ENCODE measurements around the gene UQCRQ. TPM values are rescaled to one million over a fixed set of nuclear protein-coding genes. Genes with fewer than 3 reads are reported as not detected.

The UQCRQ gene
- total RNA-seq, 3 donors from 2014 or later: 475 to 549 (median 490) TPM

DNA sequence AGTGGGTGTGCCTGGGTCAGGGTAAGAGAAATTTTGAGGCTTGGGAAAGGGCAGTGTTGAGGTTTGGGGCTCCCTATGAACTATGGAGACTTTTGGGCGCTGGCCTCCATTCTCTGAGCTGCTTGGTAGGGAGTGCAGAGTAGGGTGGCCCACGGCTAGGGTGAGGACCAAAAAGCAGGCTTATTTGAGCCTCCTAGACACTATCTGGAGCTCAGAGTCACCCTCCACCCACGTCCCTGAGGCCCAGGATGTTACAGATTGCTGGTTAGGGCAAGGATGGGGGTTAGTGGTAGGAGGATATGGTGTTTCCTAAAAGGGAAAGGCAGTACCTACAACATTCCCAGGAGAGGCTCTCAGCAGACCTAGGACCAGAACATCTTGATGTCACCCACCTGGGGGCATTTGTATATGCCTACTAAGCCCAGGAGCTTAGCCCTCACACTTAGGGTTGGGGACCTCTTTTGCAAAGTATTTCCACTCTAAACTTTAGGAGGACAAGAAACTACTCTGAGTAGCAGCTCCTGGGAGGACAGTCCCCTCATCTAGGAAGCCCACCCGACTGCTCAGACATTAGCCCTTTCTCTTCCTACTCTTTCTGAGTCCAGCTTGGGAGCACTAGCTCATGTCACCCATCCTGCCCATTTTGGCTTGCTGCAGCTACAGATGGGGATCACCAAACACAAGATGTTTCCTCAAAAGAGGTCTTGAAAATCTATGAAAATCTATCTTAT is 38.3 kb upstream of the UQCRQ start:
- Mint-ChIP-seq H3K27me3 (ENCODE audit: low read depth) (peaks cover 60% of the 10 kb centered on the region), H3K36me3 (ENCODE audit: insufficient read depth) (no peaks in the 10 kb centered on the region), H3K4me3 (no peak overlapping the region), H3K9me3 (no peaks in the 10 kb centered on the region), H3K4me1 (ENCODE audit: low read depth) (peaks cover 10% of the 10 kb centered on the region)
- DNase-seq (no peak), ATAC-seq (no peak)

DNA sequence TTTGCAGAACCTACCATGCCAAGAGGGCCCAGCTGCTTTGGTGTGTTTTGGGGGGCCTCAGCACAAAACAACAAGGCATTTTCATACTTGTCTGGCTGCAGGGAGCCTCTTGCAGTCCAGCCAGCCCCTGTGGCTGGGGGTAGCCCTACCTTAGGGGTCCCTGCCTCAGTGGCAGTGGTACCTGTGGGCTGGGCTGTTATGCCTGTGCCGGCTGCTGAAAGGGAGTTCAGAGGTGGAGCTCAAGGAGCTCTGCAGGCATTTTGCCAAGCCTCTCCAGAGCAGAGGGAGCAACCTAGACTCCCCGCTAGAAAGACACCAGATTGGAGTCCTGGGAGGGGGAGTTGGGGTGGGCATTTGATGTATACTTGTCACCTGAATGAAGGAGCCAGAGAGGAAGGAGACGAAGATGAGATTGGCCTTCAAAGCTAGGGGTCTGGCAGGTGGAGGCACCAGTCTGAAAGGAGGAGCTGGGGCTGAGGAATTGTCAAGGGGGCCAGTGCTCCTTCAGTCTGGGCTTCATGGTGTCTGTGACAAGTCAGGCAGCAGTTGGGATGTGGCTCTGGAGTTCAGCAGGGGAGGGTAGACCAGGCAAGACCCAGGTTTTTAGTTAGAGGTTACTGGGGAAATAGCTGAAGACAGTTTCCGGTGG is 37.5 kb upstream of the UQCRQ start:
- no peaks in the 10 kb centered on the region for H3K36me3 Mint-ChIP-seq (ENCODE audit: insufficient read depth)
- ATAC-seq (no peak), DNase-seq (no peak)
- no peaks in the 10 kb centered on the region for H3K9me3 Mint-ChIP-seq
- H3K4me1 Mint-ChIP-seq (ENCODE audit: low read depth): peaks cover 10% of the 10 kb centered on the region
- H3K4me3 Mint-ChIP-seq: peak overlapping the region; percentile 82
- H3K27me3 Mint-ChIP-seq (ENCODE audit: low read depth): peaks cover 54% of the 10 kb centered on the region

DNA sequence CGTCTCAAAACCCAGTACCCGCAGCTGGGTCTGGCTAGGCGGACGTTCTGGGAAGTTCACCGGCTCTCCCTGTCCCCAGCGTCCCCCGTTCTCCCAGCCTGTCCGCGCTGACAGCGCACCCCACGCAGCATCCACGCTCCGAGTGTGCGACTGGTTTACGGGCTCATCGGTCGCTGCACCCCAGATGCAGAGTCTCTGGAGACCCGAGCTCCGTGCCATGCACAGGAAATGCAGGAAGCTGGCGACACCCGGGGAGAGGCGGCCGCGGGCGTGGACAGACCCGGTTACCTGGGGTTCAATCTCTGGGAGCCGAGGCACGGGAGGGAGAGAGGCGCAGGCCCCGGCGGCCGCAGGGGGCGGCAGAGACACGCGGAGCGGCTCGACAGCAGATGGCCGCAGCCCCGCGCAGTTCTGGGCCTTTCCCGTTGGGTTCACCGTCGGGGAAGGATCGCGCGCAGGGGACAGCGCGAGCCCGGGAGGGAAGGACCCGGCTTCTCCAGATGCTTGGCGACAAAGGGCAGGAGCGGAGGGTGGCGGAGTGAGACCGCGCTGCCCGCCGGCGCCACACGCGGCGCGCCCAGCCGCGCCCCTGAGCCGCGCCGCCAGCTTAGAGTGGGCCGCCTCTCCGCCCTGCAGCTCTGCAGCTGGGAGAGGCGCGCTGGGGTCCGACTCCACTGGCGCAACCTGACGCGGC is 36.6 kb upstream of the UQCRQ start:
- DNase-seq (peak; percentile 65), ATAC-seq (peak; percentile 89)
- H3K9me3 Mint-ChIP-seq: no peaks in the 10 kb centered on the region
- no peaks in the 10 kb centered on the region for H3K36me3 Mint-ChIP-seq (ENCODE audit: insufficient read depth)
- H3K4me3 Mint-ChIP-seq: peak overlapping the region; percentile 82
- peaks cover 10% of the 10 kb centered on the region for H3K4me1 Mint-ChIP-seq (ENCODE audit: low read depth)
- peaks cover 47% of the 10 kb centered on the region for H3K27me3 Mint-ChIP-seq (ENCODE audit: low read depth)

DNA sequence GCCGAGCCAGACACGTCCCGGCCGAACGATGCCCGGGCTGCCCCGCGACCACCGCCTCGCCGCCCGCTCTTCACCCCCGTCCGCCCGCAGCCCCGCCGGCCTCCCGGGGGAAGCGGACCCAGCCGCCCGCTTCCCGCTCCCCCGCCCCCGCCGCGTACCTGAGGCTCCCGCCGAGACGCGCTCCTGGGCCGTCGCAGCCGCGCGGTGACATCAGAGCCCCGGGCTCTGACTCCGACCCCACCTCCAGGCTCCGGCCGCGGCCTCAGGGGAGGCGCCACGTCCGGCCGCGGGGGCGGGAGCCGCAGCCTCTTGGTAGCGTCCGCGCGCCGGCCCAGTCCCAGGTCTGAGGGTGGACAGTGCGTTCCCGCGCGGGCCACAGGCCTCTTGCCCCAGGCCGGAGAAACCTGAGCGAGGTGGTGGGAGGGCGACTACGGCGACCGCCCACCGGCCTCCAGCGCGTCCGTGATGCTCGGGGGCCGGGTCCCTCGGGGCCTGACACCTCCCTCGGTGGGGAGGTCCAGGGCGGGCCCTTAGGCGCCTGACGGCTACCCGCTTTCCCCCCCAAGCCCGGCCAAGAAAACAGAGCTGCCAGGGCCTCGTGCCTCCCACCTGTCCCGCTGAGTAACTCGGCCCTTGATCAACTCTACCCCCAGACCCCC is 35.9 kb upstream of the UQCRQ start, which contains the start of gene SHROOM1:
Gene SHROOM1, minus strand, starts transcription at position 212 of the 659 bp plus-strand sequence. CDS start 4,507 bp downstream, outside the sequence.
- peak within 1 kb of the TSS; percentile 82 for H3K4me3 Mint-ChIP-seq
- H3K27me3 Mint-ChIP-seq (ENCODE audit: low read depth): peaks cover 45% of the 10 kb centered on the region
- peak; percentile 38 to 46 for ATAC-seq
- H3K9me3 Mint-ChIP-seq: no peaks in the 10 kb centered on the region
- no peaks in the 10 kb centered on the region for H3K36me3 Mint-ChIP-seq (ENCODE audit: insufficient read depth)
- peaks cover 10% of the 10 kb centered on the region for H3K4me1 Mint-ChIP-seq (ENCODE audit: low read depth)
- no peak for DNase-seq

DNA sequence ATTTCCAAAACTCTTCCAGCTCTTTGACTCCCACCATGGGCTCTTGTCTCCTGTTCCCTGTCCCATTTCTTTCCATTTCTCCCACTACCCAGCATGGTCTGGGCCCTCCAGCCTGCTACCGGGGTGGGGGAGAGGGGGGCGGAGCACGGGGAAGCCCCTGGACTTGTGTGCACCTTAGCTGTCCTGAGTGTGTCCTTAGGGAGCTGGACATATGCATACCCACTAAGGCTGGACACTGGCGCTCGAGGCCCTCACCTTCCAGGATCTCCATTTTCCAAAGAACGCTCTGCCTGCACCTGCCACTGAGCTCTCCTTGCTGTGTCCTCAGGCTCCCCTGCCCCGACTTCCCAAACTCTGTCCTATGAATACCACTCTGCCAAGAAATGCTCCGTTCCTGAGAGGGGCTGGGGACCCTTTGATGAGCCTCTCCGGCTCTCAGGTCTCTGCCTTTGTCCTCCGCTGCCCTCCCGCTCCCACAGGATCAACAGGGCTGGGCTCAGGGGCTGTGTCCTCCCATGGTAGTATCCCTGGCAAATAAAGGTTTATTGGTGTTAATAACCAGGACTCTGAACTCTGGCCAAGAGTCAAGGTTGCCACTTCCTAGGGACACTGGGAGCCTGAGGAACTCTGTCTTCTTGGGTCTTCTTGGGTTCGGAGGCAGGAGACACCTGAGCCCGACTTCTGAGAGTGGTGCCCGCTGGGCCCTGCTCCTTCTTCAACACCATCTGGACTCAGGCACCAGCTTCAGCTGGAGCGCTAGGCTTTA is 35.2 kb upstream of the UQCRQ start:
- Mint-ChIP-seq H3K4me1 (ENCODE audit: low read depth) (peaks cover 10% of the 10 kb centered on the region), H3K36me3 (ENCODE audit: insufficient read depth) (no peaks in the 10 kb centered on the region), H3K4me3 (peak overlapping the region; percentile 74), H3K27me3 (ENCODE audit: low read depth) (peaks cover 40% of the 10 kb centered on the region), H3K9me3 (no peaks in the 10 kb centered on the region)
- no peak for ATAC-seq
- DNase-seq: no peak

DNA sequence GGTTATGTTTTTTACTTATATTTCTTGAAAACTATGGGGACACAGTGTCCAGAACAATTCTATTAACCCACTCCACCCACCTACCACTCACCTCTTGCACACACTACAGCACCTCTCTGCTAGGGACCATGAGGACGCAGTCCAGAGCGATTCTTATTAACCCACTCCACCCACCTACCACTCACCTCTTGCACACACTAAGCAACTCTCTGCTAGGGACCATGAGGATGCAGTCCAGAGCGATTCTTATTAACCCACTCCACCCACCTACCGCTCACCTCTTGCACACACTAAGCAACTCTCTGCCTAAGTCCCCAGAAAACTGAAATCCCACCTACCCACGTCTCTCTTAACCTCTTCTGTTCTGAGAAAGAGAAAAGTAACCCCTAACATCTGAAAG is 33.8 kb upstream of the UQCRQ start:
- Mint-ChIP-seq H3K36me3 (ENCODE audit: insufficient read depth) (no peaks in the 10 kb centered on the region), H3K4me3 (no peak overlapping the region), H3K4me1 (ENCODE audit: low read depth) (peaks cover 10% of the 10 kb centered on the region), H3K27me3 (ENCODE audit: low read depth) (peaks cover 26% of the 10 kb centered on the region), H3K9me3 (no peaks in the 10 kb centered on the region)
- ATAC-seq (no peak), DNase-seq (no peak)

DNA sequence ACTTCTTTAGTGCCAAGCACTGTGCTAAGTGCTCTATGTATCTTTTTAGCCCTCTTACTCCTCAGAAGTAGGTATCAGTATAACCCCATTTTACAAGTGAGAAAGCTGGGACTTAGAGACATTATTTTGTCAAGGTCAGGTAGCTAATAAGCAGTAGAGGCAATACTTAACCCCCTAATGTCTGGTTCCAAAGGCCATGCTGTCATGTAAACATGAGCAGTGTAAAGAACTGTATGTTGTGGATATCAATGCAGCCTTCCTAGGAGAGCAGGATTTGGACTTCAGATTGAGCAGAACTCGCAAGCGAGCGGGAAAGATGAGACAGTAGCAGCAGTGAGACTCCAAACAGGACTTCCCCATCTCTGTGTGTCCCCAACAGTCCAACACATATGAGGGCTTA is 32.4 kb upstream of the UQCRQ start:
- ATAC-seq: no peak
- Mint-ChIP-seq H3K36me3 (ENCODE audit: insufficient read depth) (no peaks in the 10 kb centered on the region), H3K9me3 (no peaks in the 10 kb centered on the region), H3K4me3 (no peak overlapping the region), H3K27me3 (ENCODE audit: low read depth) (peaks cover 17% of the 10 kb centered on the region), H3K4me1 (ENCODE audit: low read depth) (peaks cover 10% of the 10 kb centered on the region)
- DNase-seq: no peak

DNA sequence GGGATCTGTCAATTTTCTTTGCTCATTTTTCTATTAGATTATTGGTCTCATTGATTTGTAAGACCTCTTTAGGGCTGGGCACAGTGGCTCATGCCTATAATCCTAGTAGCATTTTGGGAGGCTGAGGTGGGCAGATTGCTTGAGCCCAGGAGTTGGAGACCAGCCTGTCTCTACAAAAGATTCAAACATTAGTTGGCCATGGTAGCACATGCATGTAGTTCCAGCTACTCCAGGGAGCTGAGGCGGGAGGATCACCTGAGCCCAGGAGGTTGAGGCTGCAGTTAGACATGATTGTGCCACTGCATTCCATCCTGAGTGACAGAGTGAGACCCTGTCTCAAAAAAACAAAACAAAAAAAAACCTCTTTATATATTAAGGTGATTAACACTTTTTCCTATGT is 29.6 kb upstream of the UQCRQ start:
- no peak for DNase-seq
- no peak for ATAC-seq
- no peak overlapping the region for H3K4me3 Mint-ChIP-seq
- no peaks in the 10 kb centered on the region for H3K36me3 Mint-ChIP-seq (ENCODE audit: insufficient read depth)
- no peaks in the 10 kb centered on the region for H3K27me3 Mint-ChIP-seq (ENCODE audit: low read depth)
- no peaks in the 10 kb centered on the region for H3K9me3 Mint-ChIP-seq
- no peaks in the 10 kb centered on the region for H3K4me1 Mint-ChIP-seq (ENCODE audit: low read depth)

DNA sequence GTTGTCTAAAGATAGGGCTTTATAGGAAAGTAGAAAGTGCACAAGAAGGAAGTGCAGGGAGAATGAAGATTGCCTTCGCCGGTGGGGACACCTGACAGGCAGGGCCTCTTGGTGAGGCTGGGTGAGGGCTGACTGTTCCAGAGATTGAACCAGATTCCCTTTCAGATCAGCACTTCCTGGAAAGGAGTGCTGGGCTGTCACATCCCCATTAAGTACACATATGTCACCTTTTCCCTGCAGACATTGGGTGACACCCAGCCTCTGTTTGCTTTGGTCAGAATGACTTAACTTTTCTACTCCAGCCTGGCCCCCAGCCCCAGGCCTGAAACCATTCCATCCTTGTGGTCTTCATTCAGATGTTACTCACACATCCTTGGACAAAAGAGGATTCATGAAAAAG is 28.6 kb upstream of the UQCRQ start:
- no peak overlapping the region for H3K4me3 Mint-ChIP-seq
- H3K9me3 Mint-ChIP-seq: no peaks in the 10 kb centered on the region
- DNase-seq: no peak
- no peaks in the 10 kb centered on the region for H3K27me3 Mint-ChIP-seq (ENCODE audit: low read depth)
- no peak for ATAC-seq
- no peaks in the 10 kb centered on the region for H3K4me1 Mint-ChIP-seq (ENCODE audit: low read depth)
- H3K36me3 Mint-ChIP-seq (ENCODE audit: insufficient read depth): no peaks in the 10 kb centered on the region

DNA sequence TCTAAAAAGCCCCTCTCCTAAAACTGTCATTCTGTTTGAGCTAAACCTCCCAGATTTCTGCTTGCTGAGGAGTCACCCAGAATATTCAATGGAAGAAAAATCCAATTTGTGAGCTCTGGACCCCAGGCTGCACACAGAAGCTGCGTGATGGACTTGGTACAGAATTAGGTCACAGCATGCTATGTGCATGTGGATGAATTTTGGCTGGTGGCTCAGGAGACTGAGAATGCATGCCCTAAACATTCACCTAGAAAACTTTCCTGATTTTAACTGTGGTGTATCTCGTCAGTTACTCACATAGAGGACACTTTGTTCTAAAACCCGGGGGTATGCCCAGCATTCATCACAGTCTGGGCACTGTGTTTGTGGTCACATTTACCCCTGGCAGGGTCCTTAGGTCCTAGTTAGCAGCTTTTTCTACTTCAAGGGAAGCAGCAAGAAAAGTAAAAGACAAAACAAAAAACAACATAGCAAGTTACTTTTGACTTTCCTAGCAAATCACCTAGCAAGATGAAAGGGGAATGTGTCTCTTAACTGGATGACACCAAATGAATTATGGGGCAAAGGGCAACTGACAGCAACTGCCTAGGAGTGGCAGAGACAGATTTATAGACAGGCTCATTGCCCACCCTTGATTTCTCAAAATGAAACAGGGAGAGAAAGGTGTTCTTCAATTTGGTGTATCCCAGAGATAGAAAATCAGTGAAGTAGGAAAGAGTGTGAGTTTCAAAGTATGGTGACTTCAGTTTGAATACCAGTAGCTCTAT is 27.7 kb upstream of the UQCRQ start:
- Mint-ChIP-seq H3K27me3 (ENCODE audit: low read depth) (no peaks in the 10 kb centered on the region), H3K4me1 (ENCODE audit: low read depth) (no peaks in the 10 kb centered on the region), H3K9me3 (no peaks in the 10 kb centered on the region), H3K4me3 (no peak overlapping the region), H3K36me3 (ENCODE audit: insufficient read depth) (no peaks in the 10 kb centered on the region)
- ATAC-seq (no peak), DNase-seq (no peak)

DNA sequence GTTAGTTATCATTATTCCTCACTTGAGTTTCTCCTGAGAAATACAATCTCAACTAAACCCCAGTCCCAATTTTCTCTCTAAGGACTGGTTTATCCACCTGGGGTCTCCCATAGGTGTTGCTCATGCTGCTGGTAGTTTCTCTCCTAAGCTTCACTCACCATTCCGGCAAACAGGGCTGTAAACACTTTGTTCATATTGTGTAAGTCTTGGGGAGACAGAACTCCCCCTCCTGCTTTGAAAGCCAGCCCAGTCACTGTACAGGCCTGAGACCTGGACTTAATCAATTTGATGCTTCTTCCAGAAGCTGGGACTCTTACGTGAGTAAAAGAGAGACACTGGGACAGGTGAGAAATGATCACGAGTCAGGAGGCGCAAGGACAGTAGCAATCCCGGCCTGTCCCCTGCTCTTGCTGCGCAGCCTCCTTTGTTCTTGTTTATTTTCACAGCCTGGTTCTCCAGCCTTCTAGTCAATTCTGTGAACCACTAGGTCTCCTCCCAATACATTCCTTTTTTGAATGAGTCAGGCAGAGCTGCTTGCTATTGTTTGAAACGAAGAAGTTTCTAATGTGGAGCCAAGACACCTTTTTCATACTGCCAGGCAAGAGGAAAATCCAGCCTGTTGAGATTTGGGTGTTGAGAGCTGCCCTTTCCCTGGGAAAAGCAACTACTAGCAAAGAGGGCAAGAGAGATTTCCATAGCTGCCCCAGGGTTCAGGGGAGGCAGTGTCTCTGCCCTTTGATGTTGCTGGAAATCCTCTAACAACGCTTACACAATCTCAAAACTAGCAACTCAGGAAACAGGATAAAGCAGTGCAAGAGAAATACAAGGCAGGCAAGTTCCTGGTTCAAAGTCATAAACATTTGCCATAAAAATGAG is 26.8 kb upstream of the UQCRQ start:
- DNase-seq (no peak), ATAC-seq (no peak)
- H3K4me3 Mint-ChIP-seq: no peak overlapping the region
- no peaks in the 10 kb centered on the region for H3K27me3 Mint-ChIP-seq (ENCODE audit: low read depth)
- no peaks in the 10 kb centered on the region for H3K9me3 Mint-ChIP-seq
- no peaks in the 10 kb centered on the region for H3K4me1 Mint-ChIP-seq (ENCODE audit: low read depth)
- no peaks in the 10 kb centered on the region for H3K36me3 Mint-ChIP-seq (ENCODE audit: insufficient read depth)

DNA sequence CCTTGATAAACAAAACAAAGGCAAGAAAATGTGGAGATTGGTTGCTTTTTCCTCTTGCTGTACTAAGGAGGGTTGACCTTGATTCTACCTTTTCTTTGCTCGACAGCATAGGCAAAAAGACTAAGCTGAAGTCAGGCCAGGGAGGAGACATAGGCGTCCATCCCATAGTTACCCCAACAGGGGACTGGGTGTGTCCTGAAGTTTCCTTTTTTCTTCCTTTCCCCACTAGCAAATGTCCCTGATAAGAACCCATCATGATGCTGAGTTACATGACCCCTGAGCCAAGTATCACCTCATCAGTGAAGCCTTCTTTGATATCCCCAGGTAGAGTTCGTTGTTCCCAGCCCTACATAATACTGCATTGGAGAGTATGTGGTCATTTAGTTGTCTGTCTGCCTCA is 26.1 kb upstream of the UQCRQ start:
- H3K4me3 Mint-ChIP-seq: no peak overlapping the region
- no peak for DNase-seq

More for the DNA sequence above, 26.1 kb upstream of the UQCRQ start:
- H3K9me3 Mint-ChIP-seq: no peaks in the 10 kb centered on the region
- no peaks in the 10 kb centered on the region for H3K27me3 Mint-ChIP-seq (ENCODE audit: low read depth)
- no peak for ATAC-seq
- no peaks in the 10 kb centered on the region for H3K4me1 Mint-ChIP-seq (ENCODE audit: low read depth)
- no peaks in the 10 kb centered on the region for H3K36me3 Mint-ChIP-seq (ENCODE audit: insufficient read depth)

Measured in activated T-cell treated with anti-CD3 and anti-CD28 coated beads, Interleukin-2, amount 50 U/mL, for 4 hours (primary cell).